BLaER1 (cell line): ENCODE data around the gene LIFR.
"Not testable (repeated sequence)": the region's sequence is repeated elsewhere in the genome, so short reads cannot be mapped to it uniquely, and the experiment has no call there.

Experiments
- H3K27ac ChIP-seq: shearing (Covaris generic); formaldehyde crosslinking; 2 replicates; pipeline ENCODE4 v1.8.1; 2022
- H3K27me3 ChIP-seq: shearing (Covaris generic); formaldehyde crosslinking; 2 replicates; pipeline ENCODE4 v1.8.1; 2022
- H3K36me3 ChIP-seq: shearing (Covaris generic); formaldehyde crosslinking; 2 replicates; pipeline ENCODE4 v1.8.1; 2022
- H3K4me1 ChIP-seq: shearing (Covaris generic); formaldehyde crosslinking; 2 replicates; pipeline ENCODE4 v1.8.1; 2022
- H3K4me2 ChIP-seq: shearing (Covaris generic); formaldehyde crosslinking; 2 replicates; pipeline ENCODE4 v1.8.1; 2022
- H3K4me3 ChIP-seq: shearing (Covaris generic); formaldehyde crosslinking; 2 replicates; pipeline ENCODE4 v1.8.1; 2022
- H3K9ac ChIP-seq: shearing (Covaris generic); formaldehyde crosslinking; 2 replicates; pipeline ENCODE4 v1.8.1; 2022
- H3K9me3 ChIP-seq: shearing (Covaris generic); formaldehyde crosslinking; 2 replicates; pipeline ENCODE4 v1.8.1; 2022
- H4K20me1 ChIP-seq: shearing (Covaris generic); formaldehyde crosslinking; 2 replicates; pipeline ENCODE4 v1.8.1; 2022
- Cebpa-rat ChIP-seq: shearing (Covaris generic); IDR thresholded peaks from 2 replicates; pipeline ENCODE4 v1.8.1; 2022

Gene LIFR

DNA sequence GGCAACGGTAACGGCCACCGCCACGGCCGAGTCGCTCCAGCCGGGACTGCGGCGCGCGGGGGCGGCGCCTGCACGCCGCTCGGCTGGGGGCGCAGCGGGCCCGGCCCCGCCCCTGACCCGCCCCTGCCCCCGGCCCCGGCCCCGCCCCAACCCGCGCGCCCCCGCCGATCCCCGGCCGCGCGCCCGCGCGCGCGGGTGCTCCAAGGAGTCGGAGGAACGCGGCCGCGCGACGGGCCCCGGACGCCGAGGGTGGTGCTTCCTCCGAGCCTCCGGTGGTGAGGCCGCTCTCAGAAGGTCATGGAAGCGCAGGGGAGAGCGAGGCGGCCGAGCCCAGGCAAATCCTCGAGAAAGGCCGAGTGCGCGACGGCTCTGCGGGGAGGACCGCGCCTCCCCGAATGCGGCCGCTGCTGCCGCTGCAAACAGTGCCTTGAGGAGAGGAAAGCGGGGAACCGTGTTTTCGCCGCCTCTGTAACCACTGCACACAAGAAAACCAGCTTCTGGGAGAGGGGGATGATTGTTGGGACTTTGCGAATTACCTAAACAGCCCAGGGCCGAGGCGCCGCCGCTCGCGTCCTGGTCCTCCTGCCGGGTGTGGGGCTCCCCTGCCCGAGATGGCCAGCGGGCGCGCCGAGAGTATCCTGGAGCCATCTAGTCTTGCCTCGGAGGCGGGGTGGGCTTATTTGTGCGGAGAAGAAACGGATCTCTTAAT, at the start of gene LIFR:
LIFR (minus strand) TSS at position 48 of the 709 bp plus-strand sequence. CDS start 25,999 bp downstream, outside the sequence.
- Histone ChIP-seq H3K9me3 (no peaks in the 10 kb centered on the region), H3K9ac (peak within 1 kb of the TSS; percentile 80), H3K27me3 (peaks cover 37% of the 10 kb centered on the region), H3K36me3 (no peaks in the 10 kb centered on the region), H3K4me2 (peak within 1 kb of the TSS; percentile 99), H3K4me3 (peak within 1 kb of the TSS; percentile 76), H3K4me1 (peaks cover 23% of the 10 kb centered on the region), H3K27ac (peak within 1 kb of the TSS; percentile 65), H4K20me1 (no peaks in the 10 kb centered on the region; the same call in 1 of the 2 replicates)
- no peak for TF ChIP-seq Cebpa-rat

- Histone ChIP-seq H3K27me3 (no peaks in the 10 kb centered on the region), H3K36me3 (no peaks in the 10 kb centered on the region), H3K27ac (no peak overlapping the region), H3K4me3 (no peak overlapping the region), H3K4me1 (no peaks in the 10 kb centered on the region), H3K9ac (no peak overlapping the region), H3K9me3 (no peaks in the 10 kb centered on the region), H3K4me2 (no peak overlapping the region), H4K20me1 (no peaks in the 10 kb centered on the region)
- no peak for TF ChIP-seq Cebpa-rat
Observed at GRCh38 chr5:38605610-38606009, 49.2 kb upstream of the LIFR start.

DNA sequence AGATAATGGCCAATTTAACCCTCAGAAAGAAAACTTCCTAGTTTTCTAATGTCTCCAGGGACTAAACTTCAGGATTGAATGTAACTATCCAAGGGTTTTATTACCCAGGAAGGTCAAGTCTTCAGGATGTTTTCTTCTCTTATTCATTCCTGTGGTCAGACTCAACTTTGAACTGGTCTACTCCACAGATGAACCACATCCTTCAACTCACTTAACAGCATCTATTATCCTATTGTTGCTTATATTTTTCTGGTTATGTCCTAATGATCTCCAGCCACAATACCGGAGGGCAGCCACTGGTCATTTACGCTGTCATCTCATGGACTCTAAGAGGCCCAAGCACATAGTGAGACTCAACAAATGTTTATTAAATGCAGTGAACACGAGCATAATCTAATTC, 47.2 kb upstream of the LIFR start:
- no peak overlapping the region for H3K27ac ChIP-seq
- no peaks in the 10 kb centered on the region for H3K4me1 ChIP-seq
- H3K9me3 ChIP-seq, result no peaks in the 10 kb centered on the region
- H3K9ac ChIP-seq, result no peak overlapping the region
- no peaks in the 10 kb centered on the region for H4K20me1 ChIP-seq
- no peak overlapping the region for H3K4me3 ChIP-seq
- no peak for TF ChIP-seq Cebpa-rat
- no peaks in the 10 kb centered on the region for H3K27me3 ChIP-seq
- no peaks in the 10 kb centered on the region for H3K36me3 ChIP-seq
- no peak overlapping the region for H3K4me2 ChIP-seq

DNA sequence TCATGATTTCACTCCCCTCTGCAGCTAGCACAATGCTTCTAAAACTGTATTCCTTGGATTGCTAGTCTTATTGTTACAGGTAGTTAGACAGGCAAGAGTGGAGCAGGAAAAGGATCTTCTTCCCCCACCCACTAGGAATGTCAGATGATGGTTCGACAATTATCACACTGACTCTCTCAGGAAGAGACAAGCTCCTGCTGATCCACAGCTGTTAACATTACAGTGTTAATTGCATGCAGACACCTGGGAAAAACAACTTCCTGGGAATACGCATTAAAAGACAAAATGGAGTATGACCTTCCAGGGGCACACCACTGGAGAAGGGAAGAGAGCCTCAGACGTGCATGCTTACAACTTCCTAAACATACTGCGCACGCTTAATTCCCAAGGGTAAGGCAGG, 46.2 kb upstream of the LIFR start:
- Histone ChIP-seq H3K4me2 (no peak overlapping the region), H3K4me1 (no peaks in the 10 kb centered on the region), H3K9ac (no peak overlapping the region), H3K4me3 (no peak overlapping the region), H3K36me3 (no peaks in the 10 kb centered on the region), H3K9me3 (no peaks in the 10 kb centered on the region), H3K27me3 (no peaks in the 10 kb centered on the region), H3K27ac (no peak overlapping the region), H4K20me1 (no peaks in the 10 kb centered on the region)
- TF ChIP-seq Cebpa-rat, result no peak

GRCh38 chr5:38601863-38602298, 45.4 kb upstream of the LIFR start:
- H3K4me1 ChIP-seq, result peaks cover 3% of the 10 kb centered on the region; the same call in 1 of the 2 replicates
- no peaks in the 10 kb centered on the region for H3K27me3 ChIP-seq
- H3K27ac ChIP-seq, result no peak overlapping the region
- no peaks in the 10 kb centered on the region for H4K20me1 ChIP-seq
- H3K9ac ChIP-seq, result no peak overlapping the region
- H3K4me2 ChIP-seq, result no peak overlapping the region
- no peaks in the 10 kb centered on the region for H3K36me3 ChIP-seq
- no peak overlapping the region for H3K4me3 ChIP-seq
- TF ChIP-seq Cebpa-rat, result no peak
- H3K9me3 ChIP-seq, result no peaks in the 10 kb centered on the region

- no peaks in the 10 kb centered on the region for H3K27me3 ChIP-seq
- no peak overlapping the region for H3K9ac ChIP-seq
- H3K27ac ChIP-seq, result no peak overlapping the region
- no peaks in the 10 kb centered on the region for H3K36me3 ChIP-seq
- no peak for TF ChIP-seq Cebpa-rat
- no peaks in the 10 kb centered on the region for H3K9me3 ChIP-seq
- H4K20me1 ChIP-seq, result no peaks in the 10 kb centered on the region
- peaks cover 6% of the 10 kb centered on the region; the same call in 1 of the 2 replicates for H3K4me1 ChIP-seq
- no peak overlapping the region for H3K4me2 ChIP-seq
- H3K4me3 ChIP-seq, result no peak overlapping the region
Observed at GRCh38 chr5:38601133-38601862, 44.9 kb upstream of the LIFR start.

DNA sequence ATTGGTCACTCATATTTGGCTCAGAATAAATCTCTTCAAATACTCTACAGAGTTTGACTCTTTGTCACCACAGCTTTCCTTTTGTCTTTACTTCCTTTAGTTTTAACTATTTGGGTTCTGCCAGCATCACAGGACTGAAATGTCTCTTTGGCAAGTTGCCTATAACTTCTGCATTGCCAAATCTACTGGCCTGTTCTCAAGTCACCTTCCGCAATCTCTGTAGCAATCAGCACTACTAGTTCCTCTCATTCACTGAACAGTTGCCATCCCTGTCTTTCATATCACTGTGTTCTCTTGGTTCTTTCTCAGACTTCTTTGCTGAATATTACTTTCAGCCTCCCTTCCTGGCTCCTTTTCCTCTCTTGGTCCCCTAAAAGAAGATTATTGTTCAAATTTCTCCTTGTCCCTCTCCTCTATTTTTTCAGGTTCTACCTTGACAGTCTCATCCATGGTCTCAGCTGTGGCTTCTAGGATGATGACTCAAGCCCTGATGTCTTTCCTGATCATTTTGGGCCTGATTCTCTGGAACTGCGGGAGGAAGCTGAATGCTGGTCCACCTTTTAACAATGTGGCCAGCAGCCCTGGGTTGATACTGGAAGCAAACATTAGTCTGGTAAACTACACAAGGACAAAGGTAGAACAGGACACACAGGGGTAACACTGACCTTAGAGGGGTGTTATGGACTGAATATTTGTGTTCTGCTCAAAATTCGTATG, 44.0 kb upstream of the LIFR start:
- Histone ChIP-seq H3K4me1 (peaks cover 6% of the 10 kb centered on the region; the same call in 1 of the 2 replicates), H3K4me2 (no peak overlapping the region), H3K27me3 (no peaks in the 10 kb centered on the region), H3K9ac (no peak overlapping the region), H3K9me3 (no peaks in the 10 kb centered on the region), H3K27ac (no peak overlapping the region), H4K20me1 (no peaks in the 10 kb centered on the region), H3K36me3 (no peaks in the 10 kb centered on the region), H3K4me3 (no peak overlapping the region)
- TF ChIP-seq Cebpa-rat, result no peak

DNA sequence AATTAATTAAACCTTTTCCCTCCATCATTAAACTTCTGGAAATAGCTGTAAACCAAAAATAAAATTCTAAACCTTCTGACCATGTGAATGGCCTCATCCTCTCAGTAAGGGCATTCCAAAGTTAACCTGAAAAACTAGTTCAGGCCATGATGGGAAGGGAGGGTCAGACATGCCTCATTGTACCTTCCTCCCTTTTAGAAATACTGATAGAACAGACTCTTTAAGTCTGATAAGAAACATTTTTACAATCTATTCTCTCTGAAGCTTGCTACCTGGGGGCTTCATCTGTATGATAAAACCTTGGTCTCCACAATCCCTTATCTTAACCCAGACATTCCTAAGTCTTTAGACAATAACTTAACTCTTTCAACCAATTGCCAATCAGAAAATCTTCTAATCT, 43.3 kb upstream of the LIFR start:
- H3K36me3 ChIP-seq, H3K9me3 ChIP-seq, H3K4me3 ChIP-seq, H3K9ac ChIP-seq, H4K20me1 ChIP-seq, H3K27ac ChIP-seq, H3K4me2 ChIP-seq, H3K27me3 ChIP-seq, H3K4me1 ChIP-seq: not testable (repeated sequence)

- H3K9me3 ChIP-seq, result no peaks in the 10 kb centered on the region
- H3K27me3 ChIP-seq, result no peaks in the 10 kb centered on the region
- H3K9ac ChIP-seq, result no peak overlapping the region
- no peaks in the 10 kb centered on the region for H3K36me3 ChIP-seq
- H3K4me1 ChIP-seq, result peaks cover 6% of the 10 kb centered on the region; the same call in 1 of the 2 replicates
- TF ChIP-seq Cebpa-rat, result no peak
- no peak overlapping the region for H3K27ac ChIP-seq
- no peak overlapping the region for H3K4me3 ChIP-seq
- H3K4me2 ChIP-seq, result no peak overlapping the region
- no peaks in the 10 kb centered on the region for H4K20me1 ChIP-seq
Observed at GRCh38 chr5:38598994-38599617, 42.7 kb upstream of the LIFR start.
